Endothelial cell of umbilical vein (primary cell): Measurements from ENCODE around the gene ZDHHC16.

Source experiments
- CTCF ChIP-seq, 2 donors: IDR thresholded peaks; 1 replicate in 1 of 2; 2 replicates in 1 of 2; pipeline ENCODE4 v1.5.1; 2011; ENCODE audit warnings: low read length in 2 of 2, mild to moderate bottlenecking in 2 of 2, moderate library complexity in 2 of 2, control low read depth in 1 of 2, inconsistent platforms in 1 of 2, low read depth in 1 of 2; ENCODE audit not compliant: insufficient read depth in 1 of 2; ENCODE audit errors: extremely low read depth in 1 of 2
- EZH2 ChIP-seq: IDR thresholded peaks from 2 replicates; pipeline ENCODE4 v1.6.1; 2012; ENCODE audit warnings: borderline replicate concordance, low read depth, mild to moderate bottlenecking, moderate library complexity, low read length, inconsistent platforms; ENCODE audit not compliant: severe bottlenecking
- FOS ChIP-seq: IDR thresholded peaks from 2 replicates; pipeline ENCODE4 v1.6.1; 2011; ENCODE audit warnings: mild to moderate bottlenecking, low read length, moderate library complexity, borderline replicate concordance; ENCODE audit not compliant: insufficient read depth
- GATA2 ChIP-seq: IDR thresholded peaks from 2 replicates; pipeline ENCODE4 v1.7.0; 2011; ENCODE audit warnings: low read depth, mild to moderate bottlenecking, moderate library complexity, mixed read lengths, low read length; ENCODE audit not compliant: insufficient read length, insufficient read depth
- JUN ChIP-seq: IDR thresholded peaks from 2 replicates; pipeline ENCODE4 v1.6.1; 2011; ENCODE audit warnings: borderline replicate concordance, low read depth; ENCODE audit not compliant: insufficient read length, insufficient read depth
- MYC ChIP-seq: IDR thresholded peaks from one replicate; pipeline ENCODE4 v1.6.1; 2011; ENCODE audit warnings: mild to moderate bottlenecking, low read depth, low read length
- POLR2A ChIP-seq: IDR thresholded peaks from 2 replicates; pipeline ENCODE4 v1.6.1; 2012; ENCODE audit warnings: low read depth, mild to moderate bottlenecking, control low read depth, low read length
- POLR2AphosphoS5 ChIP-seq: IDR thresholded peaks from 2 replicates; pipeline ENCODE4 v1.6.1; 2012; ENCODE audit warnings: low read depth, mild to moderate bottlenecking, control low read depth, low read length, moderate library complexity; ENCODE audit not compliant: insufficient read depth
- TF ChIP-seq, protein P1 (sequence below): IDR thresholded peaks from 2 replicates; pipeline ENCODE4 v1.6.1; 2011; ENCODE audit not compliant: insufficient read depth, insufficient read length

DNA sequence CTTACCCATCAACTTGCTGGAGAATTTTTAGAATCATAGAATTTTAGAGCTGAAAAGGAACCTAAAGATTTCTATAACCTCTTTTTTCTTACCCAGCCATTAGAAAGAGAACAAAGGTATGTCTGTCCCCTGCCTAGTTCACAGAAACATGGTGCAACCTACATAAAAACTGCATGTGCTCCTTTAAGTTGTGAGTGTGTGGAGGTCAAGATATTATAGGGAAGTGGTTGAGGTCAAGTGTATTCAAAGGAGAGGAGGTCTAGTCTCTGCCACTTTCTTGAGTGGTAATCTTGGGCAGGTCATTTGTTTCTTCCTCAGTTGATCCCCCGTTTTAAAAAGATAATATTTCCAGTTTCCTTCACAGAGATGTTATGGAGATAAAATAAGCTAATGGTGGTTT lies 59.2 kb downstream of the ZDHHC16 start:
- TF ChIP-seq POLR2AphosphoS5, result no peak
- TF ChIP-seq EZH2, result no peak
- TF ChIP-seq CTCF (IDR thresholded peaks at IDR 0.05; ENCODE audit: extremely low read depth in 1 of 2, insufficient read depth in 1 of 2, low read depth in 1 of 2, low read length in 2 of 2), result no peak
- TF ChIP-seq POLR2A, result no peak
- TF ChIP-seq, protein P1, sequence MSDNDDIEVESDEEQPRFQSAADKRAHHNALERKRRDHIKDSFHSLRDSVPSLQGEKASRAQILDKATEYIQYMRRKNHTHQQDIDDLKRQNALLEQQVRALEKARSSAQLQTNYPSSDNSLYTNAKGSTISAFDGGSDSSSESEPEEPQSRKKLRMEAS, result no peak
- TF ChIP-seq MYC, result no peak
- no peak for TF ChIP-seq FOS
- no peak for TF ChIP-seq GATA2
- TF ChIP-seq JUN, result no peak
